HL-60 (cell line): ENCODE data around the gene MYL9.

Experiments used
- DNase-seq, 2 experiments: peaks; one replicate each; pipeline ENCODE4 v3.0.0-alpha.2; 2010 to 2020; ENCODE audit warnings: low read depth in 1 of 2, low spot score in 1 of 2
- H3K27ac ChIP-seq: fragments of 250-450 bp; sonication (Bioruptor Pico); replicated peaks from 2 replicates; pipeline ENCODE4 v1.5.1; 2020; ENCODE audit warnings: mild to moderate bottlenecking, moderate library complexity
- H3K27me3 ChIP-seq: fragments of 250-450 bp; sonication (Bioruptor Pico); 2 replicates; pipeline ENCODE4 v1.5.1; 2021; ENCODE audit warnings: mild to moderate bottlenecking, moderate library complexity; ENCODE audit not compliant: insufficient read depth, poor library complexity, severe bottlenecking
- H3K4me3 ChIP-seq: replicated peaks from 2 replicates; pipeline ENCODE4 v1.5.1; 2011; ENCODE audit warnings: mild to moderate bottlenecking, control low read depth, low read length; ENCODE audit not compliant: insufficient read depth
- CTCF ChIP-seq: IDR thresholded peaks from one replicate; pipeline ENCODE4 v1.5.1; 2011; ENCODE audit warnings: low read length, control low read depth, inconsistent platforms; ENCODE audit not compliant: insufficient read depth
- GABPA ChIP-seq: IDR thresholded peaks from 2 replicates; pipeline ENCODE4 v1.6.1; 2012; ENCODE audit warnings: low read depth
- POLR2AphosphoS5 ChIP-seq: IDR thresholded peaks from 2 replicates; pipeline ENCODE4 v1.6.1; 2012; ENCODE audit warnings: low read depth
- REST ChIP-seq: IDR thresholded peaks from 2 replicates; pipeline ENCODE4 v1.6.1; 2012; ENCODE audit warnings: low read depth; ENCODE audit not compliant: insufficient replicate concordance
- SPI1 ChIP-seq: IDR thresholded peaks from 2 replicates; pipeline ENCODE4 v1.6.1; 2012; ENCODE audit warnings: low read depth, mild to moderate bottlenecking, borderline replicate concordance

MYL9 gene

GRCh38 chr20:36549942-36550789 is 8.8 kb downstream of the MYL9 start:
- no peak for DNase-seq
- Histone ChIP-seq H3K4me3 (no peak overlapping the region), H3K27ac (no peak overlapping the region), H3K27me3 (no peaks in the 10 kb centered on the region)
- TF ChIP-seq GABPA (no peak), CTCF (no peak), REST (no peak), POLR2AphosphoS5 (no peak), SPI1 (no peak)

GRCh38 chr20:36550790-36551299 is 9.5 kb downstream of the MYL9 start:
- Histone ChIP-seq H3K27ac (no peak overlapping the region), H3K4me3 (no peak overlapping the region), H3K27me3 (no peaks in the 10 kb centered on the region)
- no peak for DNase-seq
- TF ChIP-seq REST (no peak), POLR2AphosphoS5 (no peak), GABPA (no peak), SPI1 (no peak), CTCF (no peak)

GRCh38 chr20:36555248-36555647 is 13.9 kb downstream of the MYL9 start:
- Histone ChIP-seq H3K27me3 (no peaks in the 10 kb centered on the region), H3K4me3 (no peak overlapping the region), H3K27ac (no peak overlapping the region)
- TF ChIP-seq REST, result no peak
- no peak for TF ChIP-seq SPI1
- no peak for TF ChIP-seq GABPA
- no peak for TF ChIP-seq POLR2AphosphoS5
- TF ChIP-seq CTCF, result no peak
- DNase-seq, result no peak
